Dendritic cell treated with granulocyte-macrophage colony-stimulating factor and Interleukin-4, amounts not matched to agents 40 ng/mL and 50 ng/mL, for 4 days (primary cell): ENCODE data around the gene CARMIL1.
"Not testable (repeated sequence)": the region's sequence is repeated elsewhere in the genome, so short reads cannot be mapped to it uniquely, and the experiment has no call there.

ENCODE experiments used
- H3K27ac Mint-ChIP-seq: one replicate; pipeline ENCODE4 v1.8.0; 2022; ENCODE audit warnings: mild to moderate bottlenecking, mixed read lengths
- H3K27me3 Mint-ChIP-seq: one replicate; pipeline ENCODE4 v1.8.0; 2022; ENCODE audit warnings: mild to moderate bottlenecking, mixed read lengths
- H3K36me3 Mint-ChIP-seq: one replicate; pipeline ENCODE4 v1.8.0; 2022; ENCODE audit warnings: low read depth, mixed read lengths
- H3K4me1 Mint-ChIP-seq: one replicate; pipeline ENCODE4 v1.8.0; 2022; ENCODE audit warnings: low read depth, mixed read lengths
- H3K4me3 Mint-ChIP-seq: one replicate; pipeline ENCODE4 v1.8.0; 2022; ENCODE audit warnings: mild to moderate bottlenecking, moderate library complexity, mixed read lengths
- H3K9me3 Mint-ChIP-seq: one replicate; pipeline ENCODE4 v1.8.0; 2022; ENCODE audit warnings: mixed read lengths
- intact Hi-C: fragments of 100-400 bp; cut with micrococcal nuclease; formaldehyde crosslinking; loops from one replicate; pipeline ENCODE4 v1.15.0; 2022

The CARMIL1 gene

DNA sequence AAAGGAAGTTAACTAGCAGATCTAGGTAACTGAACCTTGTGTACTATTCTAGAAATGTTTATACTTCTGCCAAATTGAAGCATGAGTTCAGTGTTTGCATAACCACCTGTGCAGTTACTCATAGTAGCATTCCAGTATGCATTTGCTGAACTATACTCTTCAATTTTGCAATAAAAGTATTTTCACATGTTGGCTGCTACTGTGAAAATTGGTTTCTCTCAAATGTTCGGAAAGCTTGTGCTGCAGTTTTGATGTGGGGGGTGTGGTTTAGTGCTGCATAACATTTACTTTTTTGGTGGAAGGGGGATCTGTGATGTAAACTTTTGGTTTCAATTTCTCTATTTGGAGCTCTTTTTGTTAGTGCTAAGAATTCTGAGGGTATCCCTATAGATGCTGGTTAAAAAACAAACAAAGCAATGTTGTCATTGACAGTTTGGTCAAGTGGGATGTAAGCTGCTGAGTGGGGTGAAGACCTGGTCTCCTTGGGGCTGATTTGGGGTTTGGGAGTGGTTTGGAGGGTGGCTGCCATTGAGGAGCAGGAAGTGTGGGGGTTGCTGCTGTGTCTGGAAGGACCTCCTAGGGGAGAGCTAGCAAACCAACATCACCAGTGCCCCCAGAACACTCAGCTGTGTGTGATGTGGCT, 87.8 kb downstream of the CARMIL1 start:
- Mint-ChIP-seq H3K9me3 (peaks cover 26% of the 10 kb centered on the region), H3K36me3 (peaks cover 85% of the 10 kb centered on the region), H3K4me1 (peaks cover 42% of the 10 kb centered on the region), H3K27me3 (no peaks in the 10 kb centered on the region), H3K4me3 (no peak overlapping the region), H3K27ac (peak overlapping the region; percentile 6)
- intact Hi-C loops: no loop called here

DNA sequence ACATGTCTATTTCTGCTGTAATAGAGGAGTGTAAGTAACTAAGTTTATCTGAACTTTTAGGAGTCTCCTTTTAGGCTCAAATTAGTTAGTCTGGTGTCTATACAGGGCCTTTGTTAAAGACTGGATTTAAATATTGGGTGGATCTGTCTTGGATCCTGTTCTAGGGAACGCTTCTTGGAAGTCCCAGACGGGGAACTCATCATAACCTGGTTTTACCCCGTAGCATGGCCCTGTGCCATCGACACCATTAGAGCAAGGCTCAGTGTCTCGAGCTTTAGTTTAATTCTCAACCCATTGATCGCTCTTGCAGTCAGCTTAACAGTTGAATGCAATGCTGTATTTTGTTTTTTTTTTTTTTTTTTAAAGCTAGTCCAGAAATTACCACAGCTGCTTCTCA, 89.9 kb downstream of the CARMIL1 start:
- no peaks in the 10 kb centered on the region for H3K27me3 Mint-ChIP-seq
- peaks cover 27% of the 10 kb centered on the region for H3K4me1 Mint-ChIP-seq
- H3K9me3 Mint-ChIP-seq: peaks cover 46% of the 10 kb centered on the region
- peaks cover 93% of the 10 kb centered on the region for H3K36me3 Mint-ChIP-seq
- intact Hi-C loops: no loop called here
- no peak overlapping the region for H3K27ac Mint-ChIP-seq
- H3K4me3 Mint-ChIP-seq: no peak overlapping the region

DNA sequence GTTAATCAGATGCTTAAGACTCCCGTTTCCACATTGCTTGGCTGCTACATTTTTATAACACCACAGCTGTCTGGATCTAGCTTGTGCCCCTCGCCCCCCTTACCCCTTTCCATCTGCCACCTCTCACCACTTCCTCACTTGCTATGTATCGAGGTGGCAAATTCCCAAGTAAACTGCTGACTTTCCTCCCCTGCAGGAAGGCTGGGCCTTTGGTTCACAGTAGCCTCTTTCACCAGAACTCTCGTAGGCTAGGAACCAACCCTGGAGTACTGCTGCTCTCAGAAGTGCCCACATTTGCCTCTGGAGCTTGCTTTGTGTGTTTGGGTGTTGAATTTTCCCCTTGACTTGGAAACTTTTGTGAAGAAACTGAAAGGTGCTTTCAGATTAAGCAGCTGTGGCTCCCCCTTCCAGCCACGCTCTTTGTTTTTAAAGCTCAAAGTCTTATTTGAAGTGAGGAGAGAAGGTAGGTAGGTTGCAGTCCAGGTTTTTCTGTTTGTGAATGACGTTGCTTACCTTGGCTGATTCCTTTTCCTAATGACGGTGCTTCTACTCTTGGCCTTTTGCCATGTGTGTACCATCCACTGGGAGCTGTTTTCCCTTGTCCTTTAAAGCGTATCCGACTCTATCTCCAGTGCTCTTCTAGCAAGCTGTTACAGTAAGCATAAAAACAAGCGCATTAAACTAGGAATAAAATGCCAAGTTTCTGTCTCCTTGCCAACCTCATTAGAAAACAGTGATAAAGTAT, 90.4 kb downstream of the CARMIL1 start:
- no peaks in the 10 kb centered on the region for H3K27me3 Mint-ChIP-seq
- H3K27ac Mint-ChIP-seq: no peak overlapping the region
- H3K4me1 Mint-ChIP-seq: peaks cover 24% of the 10 kb centered on the region
- H3K36me3 Mint-ChIP-seq: peaks cover 95% of the 10 kb centered on the region
- H3K4me3 Mint-ChIP-seq: no peak overlapping the region
- H3K9me3 Mint-ChIP-seq: peaks cover 52% of the 10 kb centered on the region
- intact Hi-C loops: no loop called here

DNA sequence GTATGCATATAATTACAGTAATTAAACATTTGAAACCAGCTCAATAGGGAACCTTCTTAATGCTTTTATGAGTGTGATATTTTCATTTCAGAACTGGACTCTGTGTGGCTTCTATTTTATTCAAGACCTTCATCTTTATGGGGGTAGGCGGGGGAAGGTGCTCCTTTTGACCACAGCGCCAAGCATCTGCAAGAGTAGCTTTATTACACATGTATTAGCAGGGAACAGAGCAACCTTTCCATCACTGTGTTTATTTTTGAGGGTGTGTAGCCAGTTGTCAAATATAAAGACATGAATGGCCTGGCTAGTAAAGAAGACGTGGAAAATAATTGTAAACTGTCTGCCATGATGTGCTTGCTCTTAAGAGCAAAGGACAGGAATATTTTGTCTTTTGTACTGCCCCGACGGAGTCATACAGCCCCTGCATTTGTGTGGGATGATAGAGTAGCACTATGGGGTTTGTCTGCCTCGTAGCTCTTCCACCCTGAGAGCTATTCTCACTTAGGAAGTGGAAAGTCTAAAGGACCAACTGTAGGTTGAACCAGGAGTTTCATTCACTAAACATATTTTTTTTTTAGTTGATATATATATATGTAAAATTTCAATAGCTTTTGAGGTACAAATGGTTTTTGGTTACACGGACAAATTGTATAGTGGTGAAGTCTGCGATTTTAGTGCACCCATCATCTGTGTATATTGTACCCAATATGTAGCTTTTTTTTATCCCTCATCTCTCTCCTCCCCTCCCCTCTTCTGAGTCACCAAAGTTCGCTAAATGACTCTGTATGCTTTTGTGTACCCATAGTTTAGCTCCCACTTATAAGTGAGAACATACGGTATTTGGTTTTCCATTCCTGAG, 91.2 kb downstream of the CARMIL1 start:
- peaks cover 60% of the 10 kb centered on the region for H3K9me3 Mint-ChIP-seq
- no peak overlapping the region for H3K4me3 Mint-ChIP-seq
- H3K27ac Mint-ChIP-seq: no peak overlapping the region
- H3K4me1 Mint-ChIP-seq: peaks cover 18% of the 10 kb centered on the region
- no peaks in the 10 kb centered on the region for H3K27me3 Mint-ChIP-seq
- intact Hi-C loops: no loop called here
- H3K36me3 Mint-ChIP-seq: peaks cover 95% of the 10 kb centered on the region

DNA sequence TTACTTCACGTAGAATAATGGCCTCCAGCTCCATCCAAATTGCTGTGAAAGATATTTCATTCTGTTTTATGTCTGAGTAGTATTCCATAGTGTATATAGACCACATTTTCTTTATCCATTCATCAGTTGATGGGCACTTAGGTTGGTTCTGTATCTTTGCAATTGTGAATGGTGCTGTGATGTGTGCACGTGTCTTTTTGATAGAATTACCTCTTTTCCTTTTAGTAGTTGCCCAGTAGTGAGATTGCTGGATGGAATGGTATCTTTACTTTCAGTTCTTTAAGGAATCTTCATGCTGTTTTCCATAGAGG, 91.8 kb downstream of the CARMIL1 start:
- peaks cover 95% of the 10 kb centered on the region for H3K36me3 Mint-ChIP-seq

DNA sequence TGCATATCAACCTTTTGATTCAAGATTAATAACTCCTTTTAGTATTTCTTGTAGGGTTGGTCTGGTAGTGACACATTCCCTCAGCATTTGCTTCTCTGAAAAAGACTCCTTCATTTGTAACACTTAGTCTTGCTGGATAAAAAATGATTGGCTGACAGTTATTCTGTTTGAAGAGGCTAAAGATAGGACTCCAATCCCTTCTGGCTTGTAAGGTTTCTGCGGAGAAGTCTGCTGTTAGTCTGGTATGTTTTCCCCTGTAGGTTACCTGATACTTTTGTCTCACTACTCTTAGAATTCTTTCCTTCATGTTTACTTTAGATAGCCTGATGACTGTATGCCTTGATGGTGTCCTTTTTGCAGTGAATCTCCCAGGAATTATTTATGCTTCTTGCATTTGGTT, 96.0 kb downstream of the CARMIL1 start:
- Mint-ChIP-seq H3K36me3 (peaks cover 91% of the 10 kb centered on the region), H3K27ac (no peak overlapping the region), H3K4me1 (no peaks in the 10 kb centered on the region), H3K9me3 (peaks cover 94% of the 10 kb centered on the region), H3K27me3 (no peaks in the 10 kb centered on the region), H3K4me3 (no peak overlapping the region)
- intact Hi-C loops: no loop called here

More for the DNA sequence above, 91.8 kb downstream of the CARMIL1 start:
- Mint-ChIP-seq H3K4me1 (peaks cover 18% of the 10 kb centered on the region), H3K27me3 (no peaks in the 10 kb centered on the region), H3K27ac (no peak overlapping the region), H3K9me3 (peaks cover 66% of the 10 kb centered on the region), H3K4me3 (no peak overlapping the region)
- intact Hi-C loops: no loop called here

DNA sequence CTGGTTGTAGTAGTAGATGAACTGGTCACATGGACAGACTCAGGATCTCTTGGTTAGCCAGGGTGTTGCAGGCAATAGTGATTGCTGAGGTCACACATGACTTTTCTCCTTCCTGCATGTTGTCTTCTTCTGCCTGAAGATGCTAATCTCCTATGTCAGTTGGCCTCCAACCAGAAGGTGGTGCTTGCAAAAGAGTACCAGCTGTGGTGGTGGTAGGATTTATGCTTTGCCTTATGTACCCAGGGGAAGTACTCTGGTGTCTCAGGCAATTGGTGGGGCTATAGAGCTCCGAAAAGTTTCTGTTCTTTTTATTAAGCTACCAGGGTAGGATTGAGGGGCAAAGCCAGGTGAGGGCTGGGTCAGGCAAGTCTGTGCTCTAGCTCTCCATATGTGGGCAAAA, 98.5 kb downstream of the CARMIL1 start:
- no peak overlapping the region for H3K27ac Mint-ChIP-seq
- H3K9me3 Mint-ChIP-seq: peaks cover 73% of the 10 kb centered on the region
- H3K27me3 Mint-ChIP-seq: no peaks in the 10 kb centered on the region

DNA sequence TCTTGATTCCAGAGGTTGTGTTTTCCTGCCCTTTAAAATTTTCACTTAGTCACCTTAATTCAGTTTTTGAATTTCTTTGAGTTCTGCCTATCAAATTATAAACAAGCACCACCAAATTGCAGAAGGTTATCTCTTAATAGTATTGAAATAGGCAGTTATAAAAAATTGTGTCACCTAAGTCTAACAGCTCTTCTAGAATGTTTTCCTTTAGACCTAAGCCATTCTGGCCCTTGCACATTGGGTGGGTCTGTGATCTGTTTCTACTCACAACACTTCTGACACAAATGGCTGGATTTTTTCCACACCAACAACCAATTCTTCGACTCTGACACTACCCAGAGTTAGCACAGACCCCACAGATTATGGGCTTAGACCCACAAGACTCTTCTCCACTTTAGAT, 101.9 kb downstream of the CARMIL1 start:
- Mint-ChIP-seq H3K4me3 (no peak overlapping the region), H3K4me1 (no peaks in the 10 kb centered on the region), H3K27ac (no peak overlapping the region), H3K36me3 (peaks cover 84% of the 10 kb centered on the region), H3K27me3 (no peaks in the 10 kb centered on the region), H3K9me3 (peaks cover 46% of the 10 kb centered on the region)
- intact Hi-C loops: no loop called here

More for the DNA sequence above, 98.5 kb downstream of the CARMIL1 start:
- intact Hi-C loops: no loop called here
- Mint-ChIP-seq H3K4me3 (no peak overlapping the region), H3K4me1 (no peaks in the 10 kb centered on the region), H3K36me3 (peaks cover 85% of the 10 kb centered on the region)

DNA sequence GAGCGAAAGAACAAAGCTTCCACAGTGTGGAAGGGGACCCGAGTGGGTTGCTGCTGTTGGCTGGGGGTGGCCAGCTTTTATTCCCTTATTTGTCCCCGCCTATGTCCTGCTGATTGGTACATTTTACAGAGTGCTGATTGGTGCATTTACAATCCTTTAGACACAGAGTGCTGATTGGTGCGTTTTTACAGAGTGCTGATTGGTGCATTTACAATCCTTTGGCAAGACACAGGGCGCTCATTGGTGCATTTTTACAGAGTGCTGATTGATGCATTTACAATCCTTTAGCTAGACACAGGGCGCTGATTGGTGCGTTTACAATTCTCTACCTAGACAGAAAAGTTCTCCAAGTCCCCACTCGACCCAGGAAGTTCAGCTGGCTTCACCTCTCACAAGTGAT, 103.3 kb downstream of the CARMIL1 start:
- intact Hi-C loops, H3K4me3 Mint-ChIP-seq, H3K27ac Mint-ChIP-seq, H3K4me1 Mint-ChIP-seq, H3K27me3 Mint-ChIP-seq: not testable (repeated sequence)
- peaks cover 34% of the 10 kb centered on the region for H3K9me3 Mint-ChIP-seq
- H3K36me3 Mint-ChIP-seq: peaks cover 85% of the 10 kb centered on the region

DNA sequence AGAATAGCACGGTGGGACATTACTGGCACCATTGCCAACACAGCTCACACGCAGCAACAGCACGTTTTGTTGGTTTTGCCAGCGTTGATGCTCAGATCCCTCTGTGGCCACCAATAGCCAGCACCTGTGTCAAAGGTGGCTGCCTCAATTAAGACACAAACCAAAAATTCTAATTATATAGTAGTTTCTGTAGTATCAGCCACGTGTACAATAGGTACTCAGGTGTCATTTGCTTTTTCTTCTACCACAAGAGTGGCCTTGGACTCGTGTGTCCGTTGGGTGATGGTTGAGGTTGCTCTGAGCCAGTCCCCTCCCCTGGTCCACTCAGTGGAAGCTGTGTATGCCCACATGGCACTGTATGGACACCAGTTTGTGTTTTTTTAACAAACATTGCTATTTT, 105.1 kb downstream of the CARMIL1 start:
- H3K36me3 Mint-ChIP-seq: peaks cover 82% of the 10 kb centered on the region
- no peak overlapping the region for H3K27ac Mint-ChIP-seq
- intact Hi-C loops: no loop called here

DNA sequence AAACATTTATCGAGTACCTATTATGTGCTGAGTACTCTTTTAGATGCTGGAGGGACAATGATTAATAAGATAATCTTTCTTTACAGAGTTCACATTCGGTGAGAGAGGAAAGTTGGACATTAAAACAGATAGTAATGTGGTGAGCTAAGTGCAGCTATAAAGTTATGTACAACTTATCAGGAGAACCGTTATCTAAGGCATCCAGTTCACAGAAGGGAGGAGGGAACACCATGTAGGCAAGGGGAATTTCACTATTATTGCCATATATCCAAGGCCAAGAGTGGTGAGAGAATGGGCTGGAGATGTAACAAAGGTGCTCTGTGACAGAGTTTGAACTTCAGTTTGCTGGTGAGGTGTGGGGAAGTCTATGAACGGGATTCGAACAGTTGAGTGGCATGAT, 105.8 kb downstream of the CARMIL1 start:
- no peak overlapping the region for H3K4me3 Mint-ChIP-seq
- no peak overlapping the region for H3K27ac Mint-ChIP-seq
- peaks cover 12% of the 10 kb centered on the region for H3K9me3 Mint-ChIP-seq
- H3K36me3 Mint-ChIP-seq: peaks cover 80% of the 10 kb centered on the region
- H3K27me3 Mint-ChIP-seq: no peaks in the 10 kb centered on the region
- peaks cover 17% of the 10 kb centered on the region for H3K4me1 Mint-ChIP-seq
- intact Hi-C loops: no loop called here

More for the DNA sequence above, 105.1 kb downstream of the CARMIL1 start:
- peaks cover 13% of the 10 kb centered on the region for H3K4me1 Mint-ChIP-seq
- no peaks in the 10 kb centered on the region for H3K27me3 Mint-ChIP-seq
- peaks cover 16% of the 10 kb centered on the region for H3K9me3 Mint-ChIP-seq
- no peak overlapping the region for H3K4me3 Mint-ChIP-seq

DNA sequence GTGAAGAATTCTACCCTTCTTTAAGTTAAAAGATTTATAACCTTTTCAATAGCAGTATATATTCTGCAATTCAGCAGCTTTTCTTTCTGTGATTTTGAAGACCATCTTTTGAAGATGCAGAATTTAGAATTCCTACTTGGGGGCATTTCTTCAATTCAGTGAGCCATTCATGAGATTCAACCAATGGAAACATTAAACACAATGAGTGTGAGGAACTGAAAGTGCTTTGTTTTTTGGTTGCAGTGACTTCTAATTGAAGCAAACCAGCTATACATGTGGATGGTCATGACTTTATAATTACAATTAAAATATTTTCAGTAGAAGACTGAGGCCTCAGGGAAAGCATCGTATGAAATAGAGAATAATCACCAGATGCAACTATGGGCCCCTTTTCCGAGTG, 108.3 kb downstream of the CARMIL1 start:
- H3K27ac Mint-ChIP-seq: no peak overlapping the region
- peaks cover 9% of the 10 kb centered on the region for H3K9me3 Mint-ChIP-seq
- H3K27me3 Mint-ChIP-seq: no peaks in the 10 kb centered on the region
- H3K4me3 Mint-ChIP-seq: no peak overlapping the region
- intact Hi-C loops: no loop called here
- peaks cover 84% of the 10 kb centered on the region for H3K36me3 Mint-ChIP-seq
- peaks cover 17% of the 10 kb centered on the region for H3K4me1 Mint-ChIP-seq

DNA sequence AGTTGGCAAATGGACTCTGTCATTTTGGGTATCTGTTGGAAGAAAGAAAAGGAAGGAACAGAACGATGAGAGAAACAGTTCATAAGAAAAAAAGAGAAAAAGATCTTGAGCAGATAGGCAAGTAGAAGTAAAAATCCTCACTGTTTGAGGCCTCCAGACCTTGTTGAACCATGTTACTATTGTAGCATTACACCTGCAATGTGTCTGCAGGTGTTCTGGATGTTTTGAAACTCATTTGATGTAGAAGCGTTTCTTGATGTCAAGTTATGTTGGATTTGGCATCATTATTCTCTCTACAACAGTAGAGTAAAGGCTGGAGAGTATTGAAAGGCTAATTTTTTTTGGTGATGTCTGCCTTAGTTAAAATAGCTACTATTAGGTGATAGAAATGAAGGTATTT, 108.7 kb downstream of the CARMIL1 start:
- no peak overlapping the region for H3K27ac Mint-ChIP-seq
- H3K27me3 Mint-ChIP-seq: no peaks in the 10 kb centered on the region
- no peak overlapping the region for H3K4me3 Mint-ChIP-seq
- H3K36me3 Mint-ChIP-seq: peaks cover 84% of the 10 kb centered on the region
- peaks cover 17% of the 10 kb centered on the region for H3K4me1 Mint-ChIP-seq
- intact Hi-C loops: no loop called here
- peaks cover 5% of the 10 kb centered on the region for H3K9me3 Mint-ChIP-seq

DNA sequence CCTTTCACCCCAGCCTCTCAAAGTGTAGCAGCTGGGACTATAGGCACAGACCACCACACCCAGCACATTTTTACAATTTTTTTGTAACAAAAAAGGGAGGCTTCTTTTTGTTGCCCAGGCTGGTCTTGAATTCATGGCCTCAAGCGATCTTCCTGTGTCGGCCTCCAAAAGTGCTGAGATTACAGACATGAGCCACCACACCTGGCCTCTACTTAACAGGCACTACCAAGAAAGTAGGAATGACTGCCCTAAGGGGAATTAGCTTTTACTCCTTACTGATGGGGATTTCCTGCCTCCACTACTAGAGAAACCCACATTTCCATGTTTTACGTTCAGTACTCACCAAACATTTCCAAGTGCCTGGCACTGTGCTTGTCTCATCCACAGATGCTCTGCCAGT, 109.6 kb downstream of the CARMIL1 start:
- H3K36me3 Mint-ChIP-seq: peaks cover 88% of the 10 kb centered on the region
- no peaks in the 10 kb centered on the region for H3K27me3 Mint-ChIP-seq
- H3K4me1 Mint-ChIP-seq: peaks cover 17% of the 10 kb centered on the region
- H3K9me3 Mint-ChIP-seq: no peaks in the 10 kb centered on the region
- peak overlapping the region; percentile 20 for H3K27ac Mint-ChIP-seq
- H3K4me3 Mint-ChIP-seq: no peak overlapping the region
- intact Hi-C loops: no loop called here
